Measurements from ENCODE around the gene PTCH1. TPM values are rescaled to one million over a fixed set of nuclear protein-coding genes. Genes with fewer than 3 reads are reported as not detected.

PTCH1 gene
- total RNA-seq, 2 donors from 2014 or later: 27.5 to 108 TPM

DNA sequence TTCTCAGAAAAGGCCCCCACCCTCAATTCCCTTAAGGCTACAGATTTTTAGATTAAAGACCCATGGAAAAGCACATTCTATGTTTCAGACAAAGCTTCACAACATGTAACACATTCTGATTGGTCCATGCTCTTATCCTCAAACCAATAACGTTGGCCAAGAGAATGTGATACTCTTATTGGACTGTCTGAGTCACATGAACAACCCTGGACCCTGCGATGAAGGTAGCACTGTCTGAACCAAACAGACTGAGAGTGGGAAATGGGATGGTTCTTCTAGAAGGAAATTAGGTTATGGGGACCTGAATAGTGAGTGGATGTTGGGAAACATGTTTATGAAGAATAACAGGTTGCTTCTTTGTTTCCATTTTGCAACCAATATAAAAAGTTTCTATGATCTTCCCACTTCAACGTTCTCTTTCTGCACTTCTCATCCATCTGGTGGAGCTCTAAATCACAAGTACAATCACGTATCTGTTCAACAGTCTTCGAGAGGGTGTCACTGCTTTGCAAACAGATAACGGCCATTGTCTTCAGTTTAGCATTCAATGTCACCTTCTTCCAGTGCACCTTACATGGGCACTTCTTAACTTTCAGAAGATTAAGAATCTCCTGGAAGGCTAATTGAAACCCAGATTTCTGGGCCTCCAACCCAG, 81.6 kb downstream of the PTCH1 start:
- WGBS: 75% methylated on average over 6 of the region's 6 CpGs
- no peak for DNase-seq (ENCODE audit: low spot score)
- no peaks in the 10 kb centered on the region for H3K27me3 ChIP-seq (replicated peaks; ENCODE audit: insufficient read depth)
- no peaks in the 10 kb centered on the region for H3K4me1 ChIP-seq (replicated peaks)
- intact Hi-C loops (cut with DNase I): no loop called here
- no peak overlapping the region for H3K27ac ChIP-seq
- H3K4me3 ChIP-seq: no peak overlapping the region
- no peaks in the 10 kb centered on the region for H3K9me3 ChIP-seq
- no peak for TF ChIP-seq POLR2AphosphoS5 (IDR thresholded peaks at IDR 0.05)
- TF ChIP-seq, protein P1, sequence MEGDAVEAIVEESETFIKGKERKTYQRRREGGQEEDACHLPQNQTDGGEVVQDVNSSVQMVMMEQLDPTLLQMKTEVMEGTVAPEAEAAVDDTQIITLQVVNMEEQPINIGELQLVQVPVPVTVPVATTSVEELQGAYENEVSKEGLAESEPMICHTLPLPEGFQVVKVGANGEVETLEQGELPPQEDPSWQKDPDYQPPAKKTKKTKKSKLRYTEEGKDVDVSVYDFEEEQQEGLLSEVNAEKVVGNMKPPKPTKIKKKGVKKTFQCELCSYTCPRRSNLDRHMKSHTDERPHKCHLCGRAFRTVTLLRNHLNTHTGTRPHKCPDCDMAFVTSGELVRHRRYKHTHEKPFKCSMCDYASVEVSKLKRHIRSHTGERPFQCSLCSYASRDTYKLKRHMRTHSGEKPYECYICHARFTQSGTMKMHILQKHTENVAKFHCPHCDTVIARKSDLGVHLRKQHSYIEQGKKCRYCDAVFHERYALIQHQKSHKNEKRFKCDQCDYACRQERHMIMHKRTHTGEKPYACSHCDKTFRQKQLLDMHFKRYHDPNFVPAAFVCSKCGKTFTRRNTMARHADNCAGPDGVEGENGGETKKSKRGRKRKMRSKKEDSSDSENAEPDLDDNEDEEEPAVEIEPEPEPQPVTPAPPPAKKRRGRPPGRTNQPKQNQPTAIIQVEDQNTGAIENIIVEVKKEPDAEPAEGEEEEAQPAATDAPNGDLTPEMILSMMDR (IDR thresholded peaks at IDR 0.05): no peak
- TF ChIP-seq POLR2A (IDR thresholded peaks at IDR 0.05): no peak
- no peaks in the 10 kb centered on the region for H3K36me3 ChIP-seq

DNA sequence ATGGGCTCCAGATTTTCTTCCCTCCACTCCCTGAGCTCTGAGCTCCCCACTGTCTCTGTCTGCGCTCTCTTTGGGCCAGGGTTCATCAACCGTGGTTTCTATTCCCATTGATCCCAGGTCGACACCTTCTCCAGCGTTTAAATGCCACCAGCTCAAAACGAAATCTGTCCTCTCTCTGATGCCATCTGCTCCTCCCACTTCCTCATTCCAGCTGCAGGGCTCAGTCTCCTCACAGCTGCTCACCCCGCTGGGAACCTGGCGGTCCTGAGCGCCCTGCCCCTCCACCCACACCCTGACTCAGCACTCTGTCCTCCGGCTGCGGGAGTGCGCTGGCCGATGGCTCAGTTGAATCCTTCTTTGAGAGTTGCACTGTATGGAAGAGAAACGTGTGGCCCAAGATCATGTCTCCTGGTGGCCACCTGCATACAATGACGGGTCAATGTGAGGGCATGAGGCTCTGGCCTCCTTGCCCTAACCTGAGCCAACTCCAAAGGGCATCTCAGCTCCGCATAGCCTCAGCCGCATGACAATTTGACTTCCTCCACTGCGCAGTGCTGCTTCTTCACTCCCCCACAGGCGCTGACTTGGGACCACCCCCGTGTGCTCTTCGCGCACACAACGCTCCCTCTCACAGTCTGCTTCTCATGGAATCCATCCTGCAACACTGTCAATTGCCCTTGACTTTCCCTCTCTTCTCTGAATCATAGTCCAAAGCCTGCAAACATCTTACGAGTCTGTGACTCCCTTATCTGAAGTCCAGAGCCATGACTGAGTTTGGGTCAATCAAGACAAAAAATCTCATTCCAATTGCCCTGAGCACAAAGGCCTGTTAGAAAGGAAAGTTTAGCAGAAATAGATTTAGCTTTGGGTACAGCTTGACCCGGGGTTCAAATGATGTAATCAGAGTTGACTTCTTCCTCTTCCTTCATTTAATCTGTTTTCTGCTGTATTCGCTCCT, 82.4 kb downstream of the PTCH1 start:
- no peak overlapping the region for H3K4me3 ChIP-seq
- no peaks in the 10 kb centered on the region for H3K36me3 ChIP-seq
- 89% methylated on average over 25 of the region's 25 CpGs for WGBS
- TF ChIP-seq POLR2AphosphoS5 (IDR thresholded peaks at IDR 0.05): no peak
- no peak for TF ChIP-seq POLR2A (IDR thresholded peaks at IDR 0.05)
- no peaks in the 10 kb centered on the region for H3K4me1 ChIP-seq (replicated peaks)
- no peak overlapping the region for H3K27ac ChIP-seq
- no peaks in the 10 kb centered on the region for H3K9me3 ChIP-seq
- no peak for DNase-seq (ENCODE audit: low spot score)
- intact Hi-C loops (cut with DNase I): no loop called here
- no peaks in the 10 kb centered on the region for H3K27me3 ChIP-seq (replicated peaks; ENCODE audit: insufficient read depth)

DNA sequence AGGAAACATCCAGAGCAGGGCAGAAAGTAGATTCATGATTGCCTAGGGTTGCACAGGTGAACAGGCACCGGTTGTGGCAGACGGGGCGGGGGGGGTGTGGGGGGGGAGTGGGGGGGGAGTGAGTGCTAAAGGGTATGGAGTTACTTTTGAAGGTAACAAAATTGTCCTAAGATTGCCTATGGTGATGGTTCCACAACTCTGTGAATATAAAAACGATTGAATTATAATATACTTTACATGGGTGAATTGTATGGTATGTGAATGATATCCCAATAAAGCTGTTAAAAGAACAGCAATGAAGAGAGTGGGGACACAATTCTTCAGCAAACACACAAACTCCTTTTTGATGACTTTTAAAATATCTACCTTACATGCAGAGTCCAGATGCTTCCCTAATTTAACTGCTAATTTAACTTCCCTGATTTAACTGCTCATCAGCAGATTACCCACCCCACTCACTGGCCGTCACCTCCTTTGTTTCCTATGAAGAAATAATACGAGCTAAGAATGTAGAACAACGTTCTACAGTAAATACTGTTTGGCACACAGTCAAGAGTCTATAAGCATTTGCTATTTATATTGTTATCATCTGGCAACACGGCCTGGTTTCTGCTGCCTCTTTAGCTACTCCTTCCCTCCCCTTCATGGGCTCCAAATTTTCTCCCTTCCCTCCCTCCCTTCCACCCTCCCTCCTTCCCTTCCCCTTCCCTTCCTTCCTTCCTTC, 83.5 kb downstream of the PTCH1 start:
- Histone ChIP-seq H3K36me3 (no peaks in the 10 kb centered on the region), H3K4me3 (no peak overlapping the region), H3K27me3 (replicated peaks; ENCODE audit: insufficient read depth) (no peaks in the 10 kb centered on the region), H3K27ac (no peak overlapping the region), H3K9me3 (no peaks in the 10 kb centered on the region), H3K4me1 (replicated peaks) (no peaks in the 10 kb centered on the region)
- WGBS: 43% methylated on average over 8 of the region's 8 CpGs
- no peak for DNase-seq (ENCODE audit: low spot score)
- intact Hi-C loops (cut with DNase I): no loop called here
- TF ChIP-seq POLR2A (IDR thresholded peaks at IDR 0.05) (no peak), POLR2AphosphoS5 (IDR thresholded peaks at IDR 0.05) (no peak)
- TF ChIP-seq, protein P1 (IDR thresholded peaks at IDR 0.05): no peak

DNA sequence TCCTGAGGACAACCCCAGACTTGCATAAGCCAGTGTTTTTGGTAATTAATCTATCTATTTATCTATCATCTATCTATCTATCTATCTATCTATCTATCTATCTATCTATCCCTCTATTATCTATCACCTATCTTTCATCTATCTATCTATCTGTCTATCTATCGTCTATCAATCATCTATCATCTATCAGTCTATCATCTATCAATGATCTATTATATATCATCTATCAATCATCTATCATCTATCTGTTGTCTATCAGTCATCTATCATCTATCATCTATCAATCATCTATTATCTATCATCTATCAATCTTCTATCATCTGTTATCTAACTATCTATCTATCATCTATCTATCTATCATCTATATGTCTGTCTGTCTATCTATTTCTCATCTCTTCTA, 85.5 kb downstream of the PTCH1 start:
- intact Hi-C loops (cut with DNase I): no loop called here
- Histone ChIP-seq H3K36me3 (no peaks in the 10 kb centered on the region), H3K27ac (no peak overlapping the region), H3K4me1 (replicated peaks) (no peaks in the 10 kb centered on the region), H3K27me3 (replicated peaks; ENCODE audit: insufficient read depth) (no peaks in the 10 kb centered on the region), H3K9me3 (no peaks in the 10 kb centered on the region), H3K4me3 (no peak overlapping the region)
- TF ChIP-seq POLR2A (IDR thresholded peaks at IDR 0.05): no peak
- TF ChIP-seq, protein P1 (IDR thresholded peaks at IDR 0.05): no peak
- no peak for TF ChIP-seq POLR2AphosphoS5 (IDR thresholded peaks at IDR 0.05)
- no peak for DNase-seq (ENCODE audit: low spot score)
- WGBS: 95% methylated on average over 1 of the region's 1 CpG

All from prostate gland (tissue), 2 donors.